ENCODE measurements around the gene CNKSR2.

- no peak for TF ChIP-seq CTCF (IDR thresholded peaks at IDR 0.05)
- TF ChIP-seq POLR2A (IDR thresholded peaks at IDR 0.05) = no peak
Measured at GRCh38 chrX:21699136-21699535, 324.9 kb downstream of the CNKSR2 start.
